Gastrocnemius medialis (tissue), 4 donors: ENCODE data around the gene KIRREL3.

ENCODE experiments used
- CTCF ChIP-seq, 5 experiments: fragments of 450-650 bp in 3 of 5; fragments of 200-600 bp in 2 of 5; sonication (generic) in 2 of 5; IDR thresholded peaks in 4 of 5; conservative IDR thresholded peaks in 1 of 5; 1 replicate in 4 of 5; 2 replicates in 1 of 5; pipeline ENCODE4 v1.5.1; 2016 to 2019; ENCODE audit warnings: antibody characterized with exemption in 5 of 5, mild to moderate bottlenecking in 3 of 5, moderate library complexity in 3 of 5
- POLR2A ChIP-seq, 2 donors: fragments of 450-650 bp; IDR thresholded peaks; one replicate each; pipeline ENCODE4 v1.6.1; 2017; ENCODE audit warnings: antibody characterized with exemption in 2 of 2, mild to moderate bottlenecking in 2 of 2, moderate library complexity in 2 of 2

- TF ChIP-seq CTCF (IDR thresholded peaks at IDR 0.05 in 4 of 5, conservative IDR thresholded peaks at IDR 0.05 in 1 of 5), result no peak
- no peak for TF ChIP-seq POLR2A (IDR thresholded peaks at IDR 0.05)
Measured at GRCh38 chr11:126963603-126964363, 36.8 kb downstream of the KIRREL3 start.
